ENCODE results near the gene CUL9.
"Not testable (repeated sequence)": the region's sequence is repeated elsewhere in the genome, so short reads cannot be mapped to it uniquely, and the experiment has no call there.

The CUL9 gene

GRCh38 chr6:43181942-43182860 is at the start of gene CUL9:
TSS of gene CUL9 (plus strand) at chr6:43182196. CDS start at chr6:43184311, 2,115 bp downstream.
- DNase-seq (ENCODE audit: low read depth), result peak; percentile 64

DNA sequence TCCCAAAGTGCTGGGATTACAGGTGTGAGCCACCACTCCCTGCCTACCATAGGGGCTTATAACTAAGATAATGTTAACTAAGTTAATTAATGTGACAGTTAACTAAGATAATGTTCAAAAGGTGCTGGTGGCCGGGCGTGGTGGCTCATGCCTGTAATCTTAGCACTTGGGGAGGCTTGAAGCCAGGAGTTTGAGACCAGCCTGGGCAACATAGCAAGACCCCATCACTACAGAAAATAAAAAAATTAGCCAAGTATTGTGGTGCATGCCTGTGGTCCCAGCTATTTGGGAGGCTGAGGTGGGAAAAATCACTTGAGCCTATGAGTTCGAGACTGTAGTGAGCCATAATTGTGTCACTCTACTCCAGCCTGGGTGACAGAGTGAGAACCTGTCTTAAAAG is 43.7 kb upstream of the CUL9 start:
- no peak for DNase-seq (ENCODE audit: low read depth)

- not testable (repeated sequence) for DNase-seq (ENCODE audit: low read depth)
These were observed 42.0 kb upstream of the CUL9 start for GRCh38 chr6:43139973-43140372.

DNA sequence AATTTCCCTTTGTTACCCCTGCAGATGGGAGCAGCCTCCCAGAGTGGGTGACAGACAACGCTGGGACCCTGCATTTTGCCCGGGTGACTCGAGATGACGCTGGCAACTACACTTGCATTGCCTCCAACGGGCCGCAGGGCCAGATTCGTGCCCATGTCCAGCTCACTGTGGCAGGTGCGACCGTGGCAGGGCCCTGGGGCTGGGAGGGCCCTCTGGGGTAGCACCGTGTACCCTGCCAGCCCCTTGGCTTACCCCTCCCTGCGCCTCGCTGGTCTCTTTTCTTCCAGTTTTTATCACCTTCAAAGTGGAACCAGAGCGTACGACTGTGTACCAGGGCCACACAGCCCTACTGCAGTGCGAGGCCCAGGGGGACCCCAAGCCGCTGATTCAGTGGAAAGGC is 40.4 kb upstream of the CUL9 start:
- no peak for DNase-seq (ENCODE audit: low read depth)

- DNase-seq (ENCODE audit: low read depth), result no peak
These were observed 39.9 kb upstream of the CUL9 start for GRCh38 chr6:43142101-43142500.

- peak; percentile 44 for DNase-seq (ENCODE audit: low read depth)
These were observed 38.5 kb upstream of the CUL9 start for GRCh38 chr6:43143235-43144128.

GRCh38 chr6:43144879-43145278 is 37.1 kb upstream of the CUL9 start:
- no peak for DNase-seq (ENCODE audit: low read depth)

- DNase-seq (ENCODE audit: low read depth), result no peak
These were observed 35.7 kb upstream of the CUL9 start for GRCh38 chr6:43146261-43146660.

DNA sequence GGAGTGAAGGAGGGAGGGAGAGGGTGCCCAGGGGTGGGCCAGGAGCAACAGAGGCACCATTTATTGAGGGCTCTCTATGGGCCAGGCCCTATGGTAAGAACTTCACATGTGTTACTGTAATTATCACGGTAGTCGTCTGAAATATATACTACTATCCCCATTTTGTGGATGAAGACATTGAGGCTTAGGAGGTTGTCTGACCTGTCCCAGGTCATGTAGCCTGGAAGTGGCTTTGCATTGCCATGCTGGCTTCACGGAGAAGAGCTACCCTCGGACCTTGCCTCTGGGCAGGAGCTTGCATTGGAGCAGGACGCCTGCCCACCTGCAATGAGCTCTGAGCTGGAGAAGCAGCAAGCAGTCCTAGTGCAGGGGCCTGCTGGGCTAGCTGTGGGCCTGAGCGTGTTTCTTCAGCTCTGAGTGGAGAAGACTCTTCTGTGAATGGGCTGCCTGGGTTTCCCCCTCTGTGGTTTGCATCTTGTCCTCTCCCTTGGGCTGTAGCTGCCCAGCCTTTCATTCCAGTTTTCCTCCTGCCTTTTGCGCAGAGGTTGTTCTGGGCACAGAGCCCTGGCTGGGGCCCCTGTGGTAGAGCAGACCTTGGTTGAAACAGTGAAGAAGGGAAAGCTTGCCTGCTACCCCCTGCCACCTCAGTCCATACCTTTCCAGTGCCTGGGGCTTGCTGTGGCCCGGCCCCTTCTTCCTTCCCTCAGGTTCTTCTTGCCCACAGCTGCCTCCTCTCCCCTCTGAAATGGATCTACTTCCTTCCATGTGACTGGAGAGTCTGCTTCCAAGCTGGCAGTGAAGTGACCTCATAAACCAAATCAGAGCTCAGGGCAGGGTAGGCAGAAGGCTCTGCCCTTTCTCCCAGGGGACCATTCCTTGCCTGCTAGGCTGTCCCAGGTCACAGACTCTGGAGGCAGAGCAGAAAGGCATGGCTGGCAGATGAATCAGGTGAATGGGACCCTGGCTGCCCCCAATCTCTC is 35.0 kb upstream of the CUL9 start:
- DNase-seq (ENCODE audit: low read depth), result no peak

GRCh38 chr6:43147691-43148477 is 34.1 kb upstream of the CUL9 start:
- DNase-seq (ENCODE audit: low read depth), result no peak

GRCh38 chr6:43149265-43149664 is 32.7 kb upstream of the CUL9 start:
- DNase-seq (ENCODE audit: low read depth), result no peak

- no peak for DNase-seq (ENCODE audit: low read depth)
These were observed 31.8 kb upstream of the CUL9 start for GRCh38 chr6:43150051-43150751.

DNA sequence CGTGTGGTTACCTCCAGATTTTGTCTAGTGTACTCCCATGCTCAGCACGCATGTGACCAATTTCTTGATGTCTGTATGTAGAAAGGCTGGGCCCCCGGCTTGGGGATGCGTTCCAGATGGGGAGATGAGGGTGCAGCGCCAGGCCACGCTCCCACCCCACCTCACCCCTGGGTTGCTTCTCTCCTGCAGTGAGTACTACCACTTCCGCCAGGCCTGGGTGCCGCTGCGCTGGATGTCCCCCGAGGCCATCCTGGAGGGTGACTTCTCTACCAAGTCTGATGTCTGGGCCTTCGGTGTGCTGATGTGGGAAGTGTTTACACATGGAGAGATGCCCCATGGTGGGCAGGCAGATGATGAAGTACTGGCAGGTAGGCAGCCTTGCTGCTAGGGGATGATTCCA is 22.4 kb upstream of the CUL9 start:
- DNase-seq (ENCODE audit: low read depth), result no peak

DNA sequence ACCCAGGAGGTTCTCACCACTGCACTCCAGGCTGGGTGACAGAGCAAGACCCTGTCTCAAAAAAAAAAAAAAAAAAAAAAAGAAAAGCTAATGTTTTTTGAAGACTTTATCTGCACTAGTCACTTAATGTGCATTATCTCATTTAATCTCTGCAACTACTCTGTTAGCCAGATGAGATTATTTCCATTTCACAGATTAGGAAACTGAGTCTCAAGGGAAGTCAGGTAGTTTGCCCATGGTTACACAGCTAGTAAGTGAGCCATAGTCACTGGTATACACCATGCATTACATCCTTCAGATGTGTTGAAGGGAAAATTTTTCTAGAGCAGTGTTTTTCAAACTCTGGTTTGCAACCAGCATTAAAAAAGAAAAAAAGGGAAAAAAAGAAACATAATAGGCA is 18.1 kb upstream of the CUL9 start:
- DNase-seq (ENCODE audit: low read depth), result no peak

GRCh38 chr6:43170417-43170930 is 11.5 kb upstream of the CUL9 start:
- no peak for DNase-seq (ENCODE audit: low read depth)

DNA sequence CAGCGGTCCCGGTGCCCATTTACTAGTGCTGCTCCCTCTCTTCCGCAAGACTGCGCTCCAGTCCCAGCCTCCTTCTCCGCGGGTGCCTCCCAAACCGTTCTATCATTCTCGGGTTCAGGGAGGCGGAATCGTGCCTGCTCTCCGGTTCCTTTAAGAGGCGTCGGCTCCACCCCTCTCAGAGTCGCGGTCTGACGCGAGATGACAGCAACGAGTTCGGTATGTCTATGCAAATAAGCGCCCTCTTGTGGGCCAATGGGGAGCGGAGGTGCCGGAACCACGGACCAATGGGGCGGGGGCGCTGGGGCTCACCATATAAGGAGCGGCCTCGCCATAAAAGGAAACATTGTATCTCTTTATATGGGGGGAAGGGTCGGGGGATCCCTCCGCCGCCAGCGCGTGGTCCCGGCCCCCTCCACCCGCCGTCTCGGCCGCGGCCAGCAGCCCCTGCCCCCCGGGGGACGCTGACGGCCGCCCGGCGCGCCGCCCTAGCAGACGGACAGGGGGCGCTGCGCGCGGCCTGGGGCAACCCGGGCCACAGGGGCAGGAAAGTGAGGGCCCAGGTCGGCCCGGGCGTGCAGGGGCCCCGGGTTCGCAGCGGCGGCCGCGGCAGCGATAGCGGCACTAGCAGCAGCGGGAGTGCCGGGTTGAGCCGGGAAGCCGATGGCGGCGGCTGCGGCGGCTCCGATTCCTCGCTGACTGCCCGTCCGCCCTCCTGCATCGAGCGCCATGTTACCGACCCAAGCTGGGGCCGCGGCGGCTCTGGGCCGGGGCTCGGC is 10.9 kb upstream of the CUL9 start, which contains the start of gene SRF:
SRF (plus strand) TSS at position 339 of the 776 bp plus-strand sequence; CDS start at position 727, 388 bp downstream.
- peak; percentile 99 for DNase-seq (ENCODE audit: low read depth)

DNA sequence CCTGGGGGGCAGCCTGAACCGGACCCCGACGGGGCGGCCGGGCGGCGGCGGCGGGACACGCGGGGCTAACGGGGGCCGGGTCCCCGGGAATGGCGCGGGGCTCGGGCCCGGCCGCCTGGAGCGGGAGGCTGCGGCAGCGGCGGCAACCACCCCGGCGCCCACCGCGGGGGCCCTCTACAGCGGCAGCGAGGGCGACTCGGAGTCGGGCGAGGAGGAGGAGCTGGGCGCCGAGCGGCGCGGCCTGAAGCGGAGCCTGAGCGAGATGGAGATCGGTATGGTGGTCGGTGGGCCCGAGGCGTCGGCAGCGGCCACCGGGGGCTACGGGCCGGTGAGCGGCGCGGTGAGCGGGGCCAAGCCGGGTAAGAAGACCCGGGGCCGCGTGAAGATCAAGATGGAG is 10.3 kb upstream of the CUL9 start:
- DNase-seq (ENCODE audit: low read depth), result no peak

GRCh38 chr6:43172104-43173007 is 9.6 kb upstream of the CUL9 start:
- DNase-seq (ENCODE audit: low read depth), result no peak
